KOPT-K1 (cell line): Measurements from ENCODE around the gene KIRREL3.

Experiments used
- H3K27ac ChIP-seq: fragments of 200-600 bp; sonication (generic); 2 replicates; pipeline ENCODE4 v1.5.1; 2016; ENCODE audit warnings: antibody characterized with exemption, mild to moderate bottlenecking, low read depth, low read length; ENCODE audit not compliant: poor library complexity, severe bottlenecking
- H3K36me3 ChIP-seq: fragments of 200-600 bp; sonication (generic); 2 replicates; pipeline ENCODE4 v1.5.1; 2017; ENCODE audit warnings: antibody characterized with exemption, mild to moderate bottlenecking, low read length, moderate library complexity; ENCODE audit not compliant: insufficient read depth
- H3K9me3 ChIP-seq: fragments of 200-600 bp; sonication (generic); 2 replicates; pipeline ENCODE4 v1.5.1; 2017; ENCODE audit warnings: antibody characterized with exemption, low read length, mild to moderate bottlenecking; ENCODE audit not compliant: insufficient read depth, poor library complexity, severe bottlenecking

The KIRREL3 gene

GRCh38 chr11:127013550-127013949, 13.0 kb upstream of the KIRREL3 start:
- H3K27ac ChIP-seq = no peak overlapping the region
- no peaks in the 10 kb centered on the region for H3K36me3 ChIP-seq

GRCh38 chr11:127006311-127006710, 5.7 kb upstream of the KIRREL3 start:
- no peak overlapping the region for H3K27ac ChIP-seq
- H3K36me3 ChIP-seq = no peaks in the 10 kb centered on the region

More at GRCh38 chr11:127013550-127013949, 13.0 kb upstream of the KIRREL3 start:
- H3K9me3 ChIP-seq = no peaks in the 10 kb centered on the region

GRCh38 chr11:127003260-127003981, 2.9 kb upstream of the KIRREL3 start:
- Histone ChIP-seq H3K27ac (no peak overlapping the region), H3K9me3 (no peaks in the 10 kb centered on the region), H3K36me3 (no peaks in the 10 kb centered on the region)

More at GRCh38 chr11:127006311-127006710, 5.7 kb upstream of the KIRREL3 start:
- H3K9me3 ChIP-seq = no peaks in the 10 kb centered on the region

GRCh38 chr11:127002669-127003259, 2.2 kb upstream of the KIRREL3 start:
- H3K9me3 ChIP-seq = no peaks in the 10 kb centered on the region
- H3K36me3 ChIP-seq = no peaks in the 10 kb centered on the region
- H3K27ac ChIP-seq = no peak overlapping the region

GRCh38 chr11:127000981-127001380, 411 bp upstream of the KIRREL3 start:
- Histone ChIP-seq H3K36me3 (no peaks in the 10 kb centered on the region), H3K9me3 (no peaks in the 10 kb centered on the region), H3K27ac (no peak overlapping the region)

- Histone ChIP-seq H3K36me3 (no peaks in the 10 kb centered on the region), H3K9me3 (no peaks in the 10 kb centered on the region), H3K27ac (no peak overlapping the region)
Measured at GRCh38 chr11:126999366-126999765, 1.2 kb downstream of the KIRREL3 start.

- no peaks in the 10 kb centered on the region for H3K9me3 ChIP-seq
- H3K27ac ChIP-seq = no peak overlapping the region
- no peaks in the 10 kb centered on the region for H3K36me3 ChIP-seq
Measured at GRCh38 chr11:126997641-126998040, 2.9 kb downstream of the KIRREL3 start.

- Histone ChIP-seq H3K36me3 (no peaks in the 10 kb centered on the region), H3K27ac (no peak overlapping the region), H3K9me3 (no peaks in the 10 kb centered on the region)
Measured at GRCh38 chr11:126997196-126997595, 3.4 kb downstream of the KIRREL3 start.

GRCh38 chr11:126996036-126996804, 4.3 kb downstream of the KIRREL3 start:
- Histone ChIP-seq H3K27ac (no peak overlapping the region), H3K9me3 (no peaks in the 10 kb centered on the region), H3K36me3 (no peaks in the 10 kb centered on the region)

GRCh38 chr11:126993599-126993998, 7.0 kb downstream of the KIRREL3 start:
- no peak overlapping the region for H3K27ac ChIP-seq
- no peaks in the 10 kb centered on the region for H3K36me3 ChIP-seq
- H3K9me3 ChIP-seq = no peaks in the 10 kb centered on the region

- Histone ChIP-seq H3K27ac (no peak overlapping the region), H3K36me3 (no peaks in the 10 kb centered on the region), H3K9me3 (no peaks in the 10 kb centered on the region)
Measured at GRCh38 chr11:126992804-126993111, 7.8 kb downstream of the KIRREL3 start.

- Histone ChIP-seq H3K27ac (no peak overlapping the region), H3K9me3 (no peaks in the 10 kb centered on the region), H3K36me3 (no peaks in the 10 kb centered on the region)
Measured at GRCh38 chr11:126992065-126992803, 8.3 kb downstream of the KIRREL3 start.

GRCh38 chr11:126991596-126991995, 9.0 kb downstream of the KIRREL3 start:
- Histone ChIP-seq H3K9me3 (no peaks in the 10 kb centered on the region), H3K36me3 (no peaks in the 10 kb centered on the region), H3K27ac (no peak overlapping the region)

- Histone ChIP-seq H3K9me3 (no peaks in the 10 kb centered on the region), H3K36me3 (no peaks in the 10 kb centered on the region), H3K27ac (no peak overlapping the region)
Measured at GRCh38 chr11:126990716-126991480, 9.7 kb downstream of the KIRREL3 start.
